Loucy (cell line): ENCODE data around the gene KCNJ12.
"Not testable (repeated sequence)": the region's sequence is repeated elsewhere in the genome, so short reads cannot be mapped to it uniquely, and the experiment has no call there.

Source experiments
- H2AFZ ChIP-seq: fragments of 200-600 bp; sonication (generic); 2 replicates; pipeline ENCODE4 v1.6.0; 2016; ENCODE audit warnings: antibody characterized with exemption, mild to moderate bottlenecking, low read length, moderate library complexity
- H3F3A ChIP-seq: fragments of 200-600 bp; 2 replicates; pipeline ENCODE4 v1.6.0; 2016; ENCODE audit warnings: antibody characterized with exemption, low read depth, mild to moderate bottlenecking
- H3K27me3 ChIP-seq: fragments of 200-600 bp; sonication (generic); 2 replicates; pipeline ENCODE4 v1.6.1; 2014; ENCODE audit warnings: low read length, mild to moderate bottlenecking; ENCODE audit not compliant: insufficient read depth, poor library complexity, severe bottlenecking
- H3K36me3 ChIP-seq: fragments of 200-600 bp; sonication (generic); 2 replicates; pipeline ENCODE4 v1.6.1; 2016; ENCODE audit warnings: low read length; ENCODE audit not compliant: insufficient read depth
- H3K4me1 ChIP-seq: fragments of 200-600 bp; sonication (generic); 2 replicates; pipeline ENCODE4 v1.5.1; 2014; ENCODE audit warnings: low read length, mild to moderate bottlenecking; ENCODE audit not compliant: insufficient read depth, poor library complexity, severe bottlenecking
- H3K4me2 ChIP-seq: fragments of 200-600 bp; sonication (generic); 2 replicates; pipeline ENCODE4 v1.6.0; 2014; ENCODE audit warnings: antibody characterized with exemption, low read length, low read depth, mild to moderate bottlenecking; ENCODE audit not compliant: poor library complexity, severe bottlenecking
- H3K4me3 ChIP-seq: fragments of 200-600 bp; sonication (generic); 2 replicates; pipeline ENCODE4 v1.5.1; 2014; ENCODE audit warnings: low read length, mild to moderate bottlenecking, mixed read lengths; ENCODE audit not compliant: poor library complexity, severe bottlenecking
- H3K79me2 ChIP-seq: fragments of 200-600 bp; sonication (generic); 2 replicates; pipeline ENCODE4 v1.6.1; 2014; ENCODE audit warnings: low read length; ENCODE audit not compliant: insufficient read depth
- H3K9ac ChIP-seq: fragments of 200-600 bp; sonication (generic); 2 replicates; pipeline ENCODE4 v1.6.0; 2014; ENCODE audit warnings: mild to moderate bottlenecking, low read depth, low read length, moderate library complexity; ENCODE audit not compliant: poor library complexity, severe bottlenecking
- H3K9me2 ChIP-seq: fragments of 200-600 bp; sonication (generic); replicated peaks from 2 replicates; pipeline ENCODE4 v1.6.1; 2016; ENCODE audit warnings: low read depth, low read length, mixed read lengths
- H3K9me3 ChIP-seq: fragments of 200-600 bp; sonication (generic); 2 replicates; pipeline ENCODE4 v1.6.1; 2014; ENCODE audit warnings: mild to moderate bottlenecking, antibody characterized with exemption, low read length, low read depth; ENCODE audit not compliant: insufficient read depth
- H4K20me1 ChIP-seq: fragments of 200-600 bp; sonication (generic); 2 replicates; pipeline ENCODE4 v1.6.0; 2014; ENCODE audit warnings: antibody characterized with exemption, low read length, mild to moderate bottlenecking; ENCODE audit not compliant: insufficient read depth, poor library complexity, severe bottlenecking

KCNJ12 gene

DNA sequence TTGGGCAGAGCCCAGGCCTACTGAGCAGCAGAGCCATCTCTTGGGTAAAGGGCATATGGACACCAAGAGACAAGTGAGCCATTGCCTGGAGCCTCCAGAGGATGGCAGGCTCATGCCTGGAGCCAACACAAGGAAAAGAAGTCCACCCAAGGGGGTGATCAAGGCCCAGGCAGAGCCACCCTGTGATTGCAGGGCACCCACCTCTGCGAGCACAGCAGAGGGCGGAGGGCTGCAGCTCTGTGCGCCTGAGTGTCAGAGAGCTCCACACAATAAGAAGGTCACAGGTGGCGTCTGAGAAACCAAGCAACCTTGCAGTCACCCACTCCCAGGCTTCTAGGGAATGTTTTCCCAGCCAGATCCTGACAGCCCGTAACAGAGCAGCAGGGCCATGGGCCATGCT lies 57.8 kb downstream of the KCNJ12 start:
- not testable (repeated sequence) for H4K20me1 ChIP-seq, H3K27me3 ChIP-seq, H3K4me2 ChIP-seq, H3K4me3 ChIP-seq, H3K79me2 ChIP-seq, H3K9ac ChIP-seq, H3K4me1 ChIP-seq, H3F3A ChIP-seq, H3K36me3 ChIP-seq, H3K9me2 ChIP-seq, H2AFZ ChIP-seq, H3K9me3 ChIP-seq

- H3K4me3 ChIP-seq, H2AFZ ChIP-seq, H3F3A ChIP-seq, H3K4me2 ChIP-seq, H3K27me3 ChIP-seq, H4K20me1 ChIP-seq, H3K9me3 ChIP-seq, H3K9ac ChIP-seq, H3K9me2 ChIP-seq, H3K4me1 ChIP-seq, H3K79me2 ChIP-seq, H3K36me3 ChIP-seq: not testable (repeated sequence)
Measured at GRCh38 chr17:21434976-21435375, 58.8 kb downstream of the KCNJ12 start.

- H3K79me2 ChIP-seq, H3K4me3 ChIP-seq, H3K4me2 ChIP-seq: not testable (repeated sequence)
Measured at GRCh38 chr17:21436481-21436880, 60.3 kb downstream of the KCNJ12 start.

DNA sequence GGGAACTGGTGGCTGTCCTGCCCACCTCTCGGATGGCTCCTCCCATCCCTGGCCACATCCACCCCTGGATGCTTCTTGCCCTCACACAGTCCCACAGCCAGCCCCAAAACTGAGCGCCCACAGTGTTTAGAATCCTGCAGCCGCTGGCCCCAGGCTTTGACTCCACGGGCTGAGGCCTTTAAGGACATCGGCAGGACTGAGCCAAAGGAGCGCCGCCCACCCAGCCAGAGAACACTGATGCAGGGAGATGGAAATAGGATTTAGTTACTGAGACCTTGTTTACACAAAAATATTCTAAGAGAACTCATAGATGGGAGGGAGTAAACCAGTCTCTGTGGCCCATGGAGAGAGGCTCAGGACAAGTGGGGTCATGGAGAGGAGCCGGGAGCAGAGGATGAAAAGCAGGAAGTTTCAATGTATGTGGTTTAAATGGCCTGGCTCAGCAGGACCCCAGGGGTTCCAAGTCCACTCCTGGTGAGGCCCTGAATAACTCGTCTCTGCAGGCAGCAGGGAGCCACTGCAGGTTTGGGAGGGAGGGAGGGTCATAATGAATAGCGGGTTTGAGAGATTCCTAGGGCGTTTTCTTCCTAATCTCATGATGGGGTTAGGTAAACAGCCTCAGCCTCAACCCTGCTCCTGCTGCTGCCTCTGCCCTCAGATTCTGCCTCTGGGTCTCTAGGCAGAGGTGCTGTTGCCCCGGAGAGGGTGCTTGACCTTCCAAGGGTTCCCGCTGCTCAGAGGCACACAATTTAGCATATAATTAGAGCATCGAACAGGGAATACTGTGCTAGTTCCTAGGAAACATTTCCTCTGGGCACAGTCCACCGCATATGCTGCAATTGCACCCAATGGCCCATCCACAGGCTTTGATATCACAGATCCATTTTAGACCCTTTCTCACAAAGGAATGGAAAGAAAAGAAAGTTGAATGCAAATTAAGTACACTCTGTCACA lies 61.0 kb downstream of the KCNJ12 start:
- not testable (repeated sequence) for H3K36me3 ChIP-seq, H4K20me1 ChIP-seq, H3K27me3 ChIP-seq, H3K4me2 ChIP-seq, H3K79me2 ChIP-seq, H3K9me2 ChIP-seq, H3K4me3 ChIP-seq, H3K4me1 ChIP-seq, H3F3A ChIP-seq, H2AFZ ChIP-seq, H3K9ac ChIP-seq, H3K9me3 ChIP-seq

More at GRCh38 chr17:21436481-21436880, 60.3 kb downstream of the KCNJ12 start:
- not testable (repeated sequence) for H3K9me3 ChIP-seq, H3F3A ChIP-seq, H3K36me3 ChIP-seq, H4K20me1 ChIP-seq, H3K4me1 ChIP-seq, H3K27me3 ChIP-seq, H3K9ac ChIP-seq, H3K9me2 ChIP-seq, H2AFZ ChIP-seq

DNA sequence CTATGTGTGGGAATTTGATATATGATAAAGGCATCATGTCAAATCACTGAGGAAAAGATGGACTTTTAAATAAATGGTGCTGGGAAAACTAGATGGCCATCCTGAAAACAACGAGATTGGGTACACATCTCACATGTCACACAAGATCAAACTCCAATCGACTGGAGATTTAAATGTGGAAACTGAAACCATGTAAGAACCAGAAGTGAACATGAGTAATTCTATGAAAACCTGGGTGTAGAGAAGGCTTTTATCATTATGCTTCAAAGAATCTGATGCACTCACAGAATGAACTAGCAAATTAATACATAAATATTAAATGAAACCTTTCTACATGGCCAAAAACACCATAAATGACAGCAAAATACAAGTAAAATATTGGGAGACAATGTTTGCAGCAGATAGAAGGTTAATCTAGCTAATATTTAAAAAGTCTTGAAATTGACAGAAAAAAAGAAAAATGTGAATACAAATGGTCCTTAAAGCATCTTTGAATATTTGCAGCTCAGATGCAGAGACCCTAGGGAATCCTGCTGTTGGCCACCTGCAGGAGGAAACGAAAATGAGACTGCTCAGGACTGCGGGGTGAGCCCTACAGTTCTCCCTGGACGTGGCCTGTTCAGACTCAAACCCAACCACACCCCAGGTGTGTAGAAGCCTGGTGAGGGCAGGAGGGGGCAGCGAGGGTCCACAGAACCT lies 62.3 kb downstream of the KCNJ12 start:
- H2AFZ ChIP-seq, H3K4me1 ChIP-seq, H4K20me1 ChIP-seq, H3K36me3 ChIP-seq, H3K79me2 ChIP-seq, H3K9me2 ChIP-seq, H3K9ac ChIP-seq, H3K9me3 ChIP-seq, H3K27me3 ChIP-seq, H3K4me2 ChIP-seq, H3F3A ChIP-seq, H3K4me3 ChIP-seq: not testable (repeated sequence)

GRCh38 chr17:21439015-21439336 lies 62.8 kb downstream of the KCNJ12 start:
- not testable (repeated sequence) for H3K4me2 ChIP-seq, H3K9ac ChIP-seq, H3F3A ChIP-seq

More at GRCh38 chr17:21439015-21439336, 62.8 kb downstream of the KCNJ12 start:
- H3K27me3 ChIP-seq, H3K79me2 ChIP-seq, H3K4me3 ChIP-seq, H3K4me1 ChIP-seq, H4K20me1 ChIP-seq, H2AFZ ChIP-seq, H3K36me3 ChIP-seq, H3K9me2 ChIP-seq, H3K9me3 ChIP-seq: not testable (repeated sequence)
